OCI-LY3 (cell line): ENCODE results near the gene BACH2.

Experiments
- EZH2phosphoT487 ChIP-seq: fragments of 200-600 bp; shearing (Covaris generic); IDR thresholded peaks from 2 replicates; pipeline ENCODE4 v1.6.1; 2018; ENCODE audit warnings: antibody characterized with exemption, mixed run types, low read depth
- TF ChIP-seq, protein P1 (sequence below): fragments of 200-600, 300-600 bp; sonication (generic); IDR thresholded peaks from 2 replicates; pipeline ENCODE4 v1.5.1; 2014; ENCODE audit warnings: antibody characterized with exemption, low read length, low read depth

DNA sequence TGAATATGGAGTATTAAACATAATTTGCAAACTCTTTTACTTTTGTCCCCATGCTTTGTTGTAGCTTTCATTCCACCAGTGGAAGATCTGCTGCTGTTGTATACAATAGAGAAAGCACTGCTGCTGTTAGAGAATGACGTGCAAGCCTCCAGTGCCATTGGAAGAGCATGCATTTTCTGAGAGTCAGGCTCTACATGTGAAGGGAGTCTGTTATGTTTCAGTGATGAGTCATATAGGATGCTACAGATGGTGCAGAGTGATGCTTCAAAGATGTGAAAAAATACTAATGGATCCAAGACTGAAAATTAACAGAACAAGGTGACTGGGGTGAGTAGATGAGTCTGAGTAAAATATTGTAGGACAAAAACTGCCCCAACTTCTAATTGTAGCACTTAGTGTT lies 22.4 kb upstream of the BACH2 start:
- TF ChIP-seq, protein P1, sequence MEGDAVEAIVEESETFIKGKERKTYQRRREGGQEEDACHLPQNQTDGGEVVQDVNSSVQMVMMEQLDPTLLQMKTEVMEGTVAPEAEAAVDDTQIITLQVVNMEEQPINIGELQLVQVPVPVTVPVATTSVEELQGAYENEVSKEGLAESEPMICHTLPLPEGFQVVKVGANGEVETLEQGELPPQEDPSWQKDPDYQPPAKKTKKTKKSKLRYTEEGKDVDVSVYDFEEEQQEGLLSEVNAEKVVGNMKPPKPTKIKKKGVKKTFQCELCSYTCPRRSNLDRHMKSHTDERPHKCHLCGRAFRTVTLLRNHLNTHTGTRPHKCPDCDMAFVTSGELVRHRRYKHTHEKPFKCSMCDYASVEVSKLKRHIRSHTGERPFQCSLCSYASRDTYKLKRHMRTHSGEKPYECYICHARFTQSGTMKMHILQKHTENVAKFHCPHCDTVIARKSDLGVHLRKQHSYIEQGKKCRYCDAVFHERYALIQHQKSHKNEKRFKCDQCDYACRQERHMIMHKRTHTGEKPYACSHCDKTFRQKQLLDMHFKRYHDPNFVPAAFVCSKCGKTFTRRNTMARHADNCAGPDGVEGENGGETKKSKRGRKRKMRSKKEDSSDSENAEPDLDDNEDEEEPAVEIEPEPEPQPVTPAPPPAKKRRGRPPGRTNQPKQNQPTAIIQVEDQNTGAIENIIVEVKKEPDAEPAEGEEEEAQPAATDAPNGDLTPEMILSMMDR, result no peak
- no peak for TF ChIP-seq EZH2phosphoT487
